ENCODE measurements around the gene USP5.

DNA sequence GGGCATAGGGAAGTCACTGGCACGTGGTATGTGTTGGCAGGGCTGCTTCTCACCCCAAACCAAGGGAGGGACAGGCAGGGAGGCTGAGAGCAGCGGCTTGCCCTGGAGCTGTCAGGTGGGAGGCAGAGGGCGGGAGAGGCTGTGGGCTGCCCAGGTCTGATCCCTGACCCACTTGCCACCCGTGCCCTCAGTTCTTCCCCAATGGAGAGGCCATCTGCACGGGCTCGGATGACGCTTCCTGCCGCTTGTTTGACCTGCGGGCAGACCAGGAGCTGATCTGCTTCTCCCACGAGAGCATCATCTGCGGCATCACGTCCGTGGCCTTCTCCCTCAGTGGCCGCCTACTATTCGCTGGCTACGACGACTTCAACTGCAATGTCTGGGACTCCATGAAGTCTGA lies 6.6 kb upstream of the USP5 start:
- TF ChIP-seq, protein P1, sequence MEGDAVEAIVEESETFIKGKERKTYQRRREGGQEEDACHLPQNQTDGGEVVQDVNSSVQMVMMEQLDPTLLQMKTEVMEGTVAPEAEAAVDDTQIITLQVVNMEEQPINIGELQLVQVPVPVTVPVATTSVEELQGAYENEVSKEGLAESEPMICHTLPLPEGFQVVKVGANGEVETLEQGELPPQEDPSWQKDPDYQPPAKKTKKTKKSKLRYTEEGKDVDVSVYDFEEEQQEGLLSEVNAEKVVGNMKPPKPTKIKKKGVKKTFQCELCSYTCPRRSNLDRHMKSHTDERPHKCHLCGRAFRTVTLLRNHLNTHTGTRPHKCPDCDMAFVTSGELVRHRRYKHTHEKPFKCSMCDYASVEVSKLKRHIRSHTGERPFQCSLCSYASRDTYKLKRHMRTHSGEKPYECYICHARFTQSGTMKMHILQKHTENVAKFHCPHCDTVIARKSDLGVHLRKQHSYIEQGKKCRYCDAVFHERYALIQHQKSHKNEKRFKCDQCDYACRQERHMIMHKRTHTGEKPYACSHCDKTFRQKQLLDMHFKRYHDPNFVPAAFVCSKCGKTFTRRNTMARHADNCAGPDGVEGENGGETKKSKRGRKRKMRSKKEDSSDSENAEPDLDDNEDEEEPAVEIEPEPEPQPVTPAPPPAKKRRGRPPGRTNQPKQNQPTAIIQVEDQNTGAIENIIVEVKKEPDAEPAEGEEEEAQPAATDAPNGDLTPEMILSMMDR (conservative IDR thresholded peaks at IDR 0.05): no peak
- TF ChIP-seq EZH2 (IDR thresholded peaks at IDR 0.05; ENCODE audit: low read depth): no peak
